ENCODE data around the gene TMPRSS11A. TPM values are rescaled to one million over a fixed set of nuclear protein-coding genes. Genes with fewer than 3 reads are reported as not detected.

The TMPRSS11A gene
- total and polyA plus RNA-seq, 8 donors: 0.04 to 0.15 (median 0.09) TPM; not detected in 2

DNA sequence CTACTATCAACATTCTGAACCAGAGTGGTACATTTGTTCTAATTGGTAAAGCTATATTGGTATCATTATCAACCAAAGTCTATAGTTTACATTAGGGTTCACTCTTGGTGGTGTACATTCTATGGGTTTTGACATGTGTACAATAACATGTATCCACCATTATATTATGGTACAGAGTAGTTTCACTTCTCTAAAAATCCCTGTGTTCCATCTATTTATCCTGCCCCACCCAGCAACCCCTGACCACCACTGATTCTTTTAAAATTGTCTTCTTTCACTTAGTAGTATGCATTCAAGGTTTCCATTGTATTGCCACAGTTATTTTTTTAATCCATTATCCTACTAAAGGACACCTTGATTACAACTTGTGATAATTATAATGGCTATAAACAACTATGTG lies 64.2 kb downstream of the TMPRSS11A start:
- no peak for ATAC-seq

DNA sequence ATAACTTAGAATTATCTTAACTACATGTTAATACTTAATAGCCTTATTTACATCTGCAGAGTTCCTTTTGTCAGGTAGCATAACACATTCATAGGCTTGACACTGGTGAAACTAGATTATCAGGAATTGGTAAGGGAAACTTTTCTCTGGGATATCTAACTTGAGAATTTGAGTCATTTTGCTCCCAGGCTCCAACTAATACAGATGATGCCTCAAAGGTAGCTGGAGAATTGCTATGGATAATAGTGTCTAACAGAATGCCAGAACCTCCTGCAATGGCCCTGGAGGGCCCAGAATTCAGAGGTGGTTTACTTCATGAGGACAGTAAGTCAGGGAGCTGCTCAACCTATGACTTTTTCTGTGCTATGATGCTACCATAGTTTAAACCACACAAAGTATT lies 65.6 kb downstream of the TMPRSS11A start:
- intact Hi-C loops (cut with DNase I): no loop called here
- Histone ChIP-seq H3K4me3 (no peak overlapping the region), H3K36me3 (no peaks in the 10 kb centered on the region), H3K27ac (no peak overlapping the region), H3K27me3 (no peaks in the 10 kb centered on the region), H3K4me1 (no peaks in the 10 kb centered on the region), H3K9me3 (peaks cover 0 to 2% of the 10 kb centered on the region in 2 donors)
- TF ChIP-seq, protein P1, sequence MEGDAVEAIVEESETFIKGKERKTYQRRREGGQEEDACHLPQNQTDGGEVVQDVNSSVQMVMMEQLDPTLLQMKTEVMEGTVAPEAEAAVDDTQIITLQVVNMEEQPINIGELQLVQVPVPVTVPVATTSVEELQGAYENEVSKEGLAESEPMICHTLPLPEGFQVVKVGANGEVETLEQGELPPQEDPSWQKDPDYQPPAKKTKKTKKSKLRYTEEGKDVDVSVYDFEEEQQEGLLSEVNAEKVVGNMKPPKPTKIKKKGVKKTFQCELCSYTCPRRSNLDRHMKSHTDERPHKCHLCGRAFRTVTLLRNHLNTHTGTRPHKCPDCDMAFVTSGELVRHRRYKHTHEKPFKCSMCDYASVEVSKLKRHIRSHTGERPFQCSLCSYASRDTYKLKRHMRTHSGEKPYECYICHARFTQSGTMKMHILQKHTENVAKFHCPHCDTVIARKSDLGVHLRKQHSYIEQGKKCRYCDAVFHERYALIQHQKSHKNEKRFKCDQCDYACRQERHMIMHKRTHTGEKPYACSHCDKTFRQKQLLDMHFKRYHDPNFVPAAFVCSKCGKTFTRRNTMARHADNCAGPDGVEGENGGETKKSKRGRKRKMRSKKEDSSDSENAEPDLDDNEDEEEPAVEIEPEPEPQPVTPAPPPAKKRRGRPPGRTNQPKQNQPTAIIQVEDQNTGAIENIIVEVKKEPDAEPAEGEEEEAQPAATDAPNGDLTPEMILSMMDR (IDR thresholded peaks at IDR 0.05): no peak
- DNase-seq (no peak), ATAC-seq (no peak)

More for the DNA sequence above, 64.2 kb downstream of the TMPRSS11A start:
- Histone ChIP-seq H3K27me3 (no peaks in the 10 kb centered on the region), H3K9me3 (peaks cover 0 to 2% of the 10 kb centered on the region in 2 donors), H3K27ac (no peak overlapping the region), H3K4me1 (no peaks in the 10 kb centered on the region), H3K4me3 (no peak overlapping the region), H3K36me3 (no peaks in the 10 kb centered on the region)
- DNase-seq: no peak
- TF ChIP-seq, protein P1 (IDR thresholded peaks at IDR 0.05): no peak
- intact Hi-C loops (cut with DNase I): no loop called here

- TF ChIP-seq, protein P1 (IDR thresholded peaks at IDR 0.05): no peak
- intact Hi-C loops (cut with DNase I): no loop called here
- ATAC-seq (no peak), DNase-seq (peak in 1 of 4 donors; percentile 71)
- Histone ChIP-seq H3K4me1 (no peaks in the 10 kb centered on the region), H3K4me3 (no peak overlapping the region), H3K36me3 (no peaks in the 10 kb centered on the region), H3K27ac (no peak overlapping the region), H3K27me3 (no peaks in the 10 kb centered on the region), H3K9me3 (peaks cover 0 to 2% of the 10 kb centered on the region in 2 donors)
Measured at GRCh38 chr4:67896421-67897065, 66.8 kb downstream of the TMPRSS11A start.

GRCh38 chr4:67894659-67895058 lies 68.6 kb downstream of the TMPRSS11A start:
- no peak overlapping the region for H3K27ac ChIP-seq
- TF ChIP-seq, protein P1 (IDR thresholded peaks at IDR 0.05): no peak
- ATAC-seq: no peak
- no peaks in the 10 kb centered on the region for H3K36me3 ChIP-seq
- no peak for DNase-seq
- intact Hi-C loops (cut with DNase I): no loop called here
- H3K4me1 ChIP-seq: no peaks in the 10 kb centered on the region
- no peak overlapping the region for H3K4me3 ChIP-seq
- peaks cover 0 to 2% of the 10 kb centered on the region in 2 donors for H3K9me3 ChIP-seq
- H3K27me3 ChIP-seq: no peaks in the 10 kb centered on the region

DNA sequence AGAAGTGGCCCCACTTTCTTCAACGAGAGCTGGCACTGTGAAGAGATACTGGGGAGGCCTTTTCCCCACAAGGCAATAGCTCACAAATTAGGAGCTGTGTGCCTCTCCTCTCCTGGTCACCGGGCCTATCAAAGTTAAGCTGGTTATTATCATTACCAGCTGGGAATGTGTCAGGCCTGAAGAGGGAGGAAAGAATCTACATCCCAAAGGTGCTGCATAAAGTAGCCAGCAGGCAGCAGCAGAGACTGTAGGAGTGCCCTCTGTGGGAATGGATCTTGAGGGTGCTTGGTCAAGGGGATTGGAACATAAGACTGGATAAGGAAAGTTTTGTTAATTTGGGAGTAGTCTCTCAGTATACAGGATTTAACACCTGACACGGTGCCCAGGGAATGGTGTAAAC lies 70.4 kb downstream of the TMPRSS11A start:
- H3K4me1 ChIP-seq: no peaks in the 10 kb centered on the region
- DNase-seq (no peak), ATAC-seq (no peak)
- H3K36me3 ChIP-seq: no peaks in the 10 kb centered on the region
- H3K27me3 ChIP-seq: no peaks in the 10 kb centered on the region
- no peak overlapping the region for H3K27ac ChIP-seq
- H3K4me3 ChIP-seq: no peak overlapping the region
- peaks cover 0 to 2% of the 10 kb centered on the region in 2 donors for H3K9me3 ChIP-seq
- intact Hi-C loops (cut with DNase I): no loop called here
- TF ChIP-seq, protein P1 (IDR thresholded peaks at IDR 0.05): no peak
